Naive thymus-derived CD8-positive, alpha-beta T cell (primary cell): ENCODE data around the gene BRD3. TPM values are rescaled to one million over a fixed set of nuclear protein-coding genes. Genes with fewer than 3 reads are reported as not detected.

Experiments used
- ATAC-seq, 2 donors: fragments of 150-1000 bp; cut with Tn5 transposase in 1 of 2; sonication (Bioruptor Pico), chemical (Tn5 transposase) in 1 of 2; 1 replicate in 1 of 2; 2 replicates in 1 of 2; pipeline ENCODE4 v1.10.0; 2021; ENCODE audit warnings: mild to moderate bottlenecking in 2 of 2, moderate library complexity in 2 of 2
- POLR2A ChIA-PET: fragments of 350-600 bp; sonication (Branson Sonifier 250); formaldehyde crosslinking; loops from one replicate; lab custom pipeline; 2021; ENCODE audit warnings: antibody characterized with exemption; lab: Charles Lee
- DNase-seq, 10 donors: peaks; one replicate each; pipeline versions ENCODE4 v3.0.0 to v3.0.0-alpha.2; 2020 to 2022
- H3K27ac Mint-ChIP-seq, 10 donors: one replicate each; pipeline ENCODE4 v1.8.0; 2020 to 2022; ENCODE audit warnings: mild to moderate bottlenecking in 10 of 10, mixed read lengths in 10 of 10, moderate library complexity in 4 of 10, inconsistent platforms in 1 of 10
- H3K27me3 Mint-ChIP-seq, 5 donors: one replicate each; pipeline ENCODE4 v1.8.0; 2021 to 2022; ENCODE audit warnings: mixed read lengths in 5 of 5
- H3K36me3 Mint-ChIP-seq, 3 donors: one replicate each; pipeline ENCODE4 v1.8.0; 2020 to 2022; ENCODE audit warnings: mixed read lengths in 3 of 3, mild to moderate bottlenecking in 2 of 3, inconsistent platforms in 1 of 3
- H3K4me1 Mint-ChIP-seq, 4 donors: one replicate each; pipeline ENCODE4 v1.8.0; 2021 to 2022; ENCODE audit warnings: mixed read lengths in 4 of 4
- H3K4me3 Mint-ChIP-seq, 10 donors: one replicate each; pipeline ENCODE4 v1.8.0; 2020 to 2022; ENCODE audit warnings: mild to moderate bottlenecking in 10 of 10, mixed read lengths in 10 of 10, moderate library complexity in 6 of 10, inconsistent platforms in 1 of 10
- H3K9me3 Mint-ChIP-seq, 9 donors: one replicate each; pipeline ENCODE4 v1.8.0; 2020 to 2022; ENCODE audit warnings: mixed read lengths in 9 of 9, mild to moderate bottlenecking in 3 of 9, inconsistent platforms in 1 of 9, moderate library complexity in 1 of 9
- polyA plus RNA-seq, 3 donors: library from polyadenylated mRNA; unstranded; fragments of 300-500 nt; fragmentation: Illumina TruSeq; gene quantifications; one replicate each; pipeline ENCODE4 v1.2.3, GENCODE V29; 2021
- total RNA-seq, 8 experiments: library from RNA in 2 of 8; stranded (reverse) in 2 of 8; gene quantifications; one replicate each; pipeline ENCODE4 v1.2.3 and lab custom pipeline; 2021 to 2026

Gene BRD3
- total and polyA plus RNA-seq, 5 experiments from 2014 or later, result 13.1 to 49.0 (median 30.9) TPM

DNA sequence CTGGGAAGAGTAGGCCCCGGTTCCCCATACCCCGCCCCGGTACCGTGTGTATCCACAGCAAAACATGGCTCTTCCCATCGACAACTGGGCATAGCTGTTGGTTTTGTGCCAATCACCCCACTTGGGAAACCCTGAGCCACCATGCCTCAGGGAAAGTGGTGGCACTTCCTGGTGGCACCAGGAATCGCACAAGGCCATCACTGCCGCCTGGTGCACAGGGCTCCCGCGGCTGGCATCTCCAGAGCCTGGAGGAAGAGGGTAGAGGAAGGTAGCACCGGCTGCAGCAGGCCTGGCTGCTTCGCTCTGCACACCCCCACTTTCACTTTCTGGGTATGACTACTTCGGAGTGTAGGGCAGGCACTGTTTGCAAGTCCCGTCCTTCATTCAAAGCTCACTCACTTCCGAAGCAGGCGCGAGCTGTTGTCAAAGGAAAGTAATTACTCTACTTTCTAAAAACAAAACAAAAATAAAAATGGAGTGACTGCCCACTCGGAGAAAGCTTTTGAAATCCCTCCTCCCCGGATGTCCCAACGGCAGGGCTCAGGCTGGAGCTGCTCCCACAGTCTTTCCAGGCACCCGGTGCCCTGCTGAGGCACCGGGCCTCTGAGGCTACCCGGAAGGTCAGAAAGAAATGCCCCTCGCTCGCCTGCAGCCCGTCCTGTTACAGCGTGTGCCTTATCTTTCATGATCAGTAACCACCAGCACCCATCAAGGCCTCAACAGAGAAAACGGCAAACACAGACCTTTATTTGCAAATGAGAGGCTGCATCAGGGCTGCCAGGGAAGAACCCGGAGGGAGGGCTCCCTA, 2.0 kb downstream of the BRD3 start:
- DNase-seq, result peak in 8 of 10 donors; percentile 28 to 73 (median 42)
- H3K4me3 Mint-ChIP-seq, result peak overlapping the region; percentile 85 to 94 (median 90)
- H3K27me3 Mint-ChIP-seq, result peaks cover 0 to 9% (median 4%) of the 10 kb centered on the region in 5 donors
- H3K9me3 Mint-ChIP-seq, result no peaks in the 10 kb centered on the region
- H3K27ac Mint-ChIP-seq, result peak overlapping the region; percentile 77 to 91 (median 90)
- POLR2A ChIA-PET, result interaction anchor here (0.6 to 1.9 kb wide), 4 partner anchors 40 to 1845 kb away, joined by 3 to 9 read pairs (median 4); partner anchors contain the start of gene BRD3OS
- H3K4me1 Mint-ChIP-seq, result peaks cover 20 to 55% (median 51%) of the 10 kb centered on the region in 4 donors
- peak in 1 of 2 donors; percentile 19 for ATAC-seq
- H3K36me3 Mint-ChIP-seq, result no peaks in the 10 kb centered on the region

DNA sequence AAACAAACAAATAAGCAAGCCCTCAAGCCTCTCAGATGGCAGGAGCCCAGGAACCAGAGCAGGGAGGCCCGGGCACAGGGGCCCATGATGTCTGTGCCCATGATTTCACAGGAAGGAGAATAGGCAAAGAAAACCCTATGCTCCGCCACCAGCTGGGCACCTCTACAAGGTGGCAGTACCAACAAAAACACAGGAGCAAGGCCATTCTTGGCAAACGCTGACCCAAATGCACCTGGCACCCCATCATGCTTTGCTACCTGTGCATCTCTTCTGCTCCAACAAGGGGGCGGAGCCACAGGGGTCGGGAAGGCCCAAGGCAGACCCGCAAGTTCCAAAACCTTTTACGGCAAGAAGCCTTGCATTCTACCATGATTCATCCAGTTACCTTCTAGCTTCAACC, 3.1 kb downstream of the BRD3 start:
- Mint-ChIP-seq H3K4me1 (peaks cover 26 to 64% (median 59%) of the 10 kb centered on the region in 4 donors), H3K27ac (peak overlapping the region in 3 of 10 donors; percentile 18 to 88 (median 36)), H3K9me3 (no peaks in the 10 kb centered on the region), H3K4me3 (peak overlapping the region in 9 of 10 donors; percentile 46 to 92 (median 85)), H3K36me3 (no peaks in the 10 kb centered on the region), H3K27me3 (peaks cover 0 to 2% (median 0%) of the 10 kb centered on the region in 5 donors)
- POLR2A ChIA-PET, result interaction anchor here (1.3 kb wide), 1 partner anchor 39 kb away, joined by 4 read pairs; the partner anchor contains the start of gene BRD3OS
- no peak for DNase-seq
- ATAC-seq, result no peak

DNA sequence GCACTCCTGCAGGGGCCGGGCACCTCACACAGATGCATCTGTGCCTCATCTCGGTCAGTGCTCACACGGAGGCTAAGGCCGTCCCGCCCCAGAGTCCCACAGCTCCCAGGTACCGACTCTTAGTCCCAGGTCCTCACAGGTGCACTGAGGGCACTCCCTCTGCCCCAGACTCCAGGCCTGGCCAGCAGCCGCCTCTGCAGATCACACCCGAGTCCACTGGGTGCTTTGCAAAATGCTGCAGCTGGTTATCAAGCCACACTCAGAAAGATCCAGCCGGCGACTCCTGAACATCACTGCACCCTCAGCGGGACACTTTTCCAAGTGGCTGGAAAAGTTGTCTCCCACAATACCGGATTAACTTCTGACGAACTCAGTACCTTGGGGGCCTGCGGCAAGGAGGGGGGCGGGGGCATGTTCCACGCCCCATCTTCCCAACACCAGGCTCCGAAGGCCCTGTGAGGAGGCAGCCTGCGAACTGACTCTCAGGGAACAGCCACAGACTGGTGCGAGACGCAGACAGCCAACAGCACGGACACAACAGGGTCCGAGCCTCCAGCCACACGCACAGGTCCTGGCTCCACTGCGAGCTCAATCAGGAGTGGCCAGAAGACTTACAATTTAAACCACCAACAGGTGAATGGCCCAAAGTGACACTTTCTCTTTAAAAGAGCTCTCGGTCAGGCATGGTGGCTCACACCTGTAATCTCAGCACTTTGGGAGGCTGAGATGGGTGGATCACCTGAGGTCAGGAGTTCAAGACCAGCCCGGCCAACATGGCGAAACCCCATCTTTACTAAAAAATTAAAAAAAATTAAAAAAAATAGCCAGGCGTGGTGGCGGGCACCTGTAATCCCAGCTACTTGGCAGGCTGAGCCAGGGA, 4.0 kb downstream of the BRD3 start:
- POLR2A ChIA-PET, result no interaction called here
- Mint-ChIP-seq H3K36me3 (no peaks in the 10 kb centered on the region), H3K27me3 (no peaks in the 10 kb centered on the region), H3K4me1 (peaks cover 27 to 68% (median 65%) of the 10 kb centered on the region in 4 donors), H3K4me3 (peak overlapping the region in 4 of 10 donors; percentile 22 to 86 (median 32)), H3K27ac (peak overlapping the region in 1 of 10 donors; percentile 27), H3K9me3 (no peaks in the 10 kb centered on the region)
- DNase-seq (no peak), ATAC-seq (no peak)

DNA sequence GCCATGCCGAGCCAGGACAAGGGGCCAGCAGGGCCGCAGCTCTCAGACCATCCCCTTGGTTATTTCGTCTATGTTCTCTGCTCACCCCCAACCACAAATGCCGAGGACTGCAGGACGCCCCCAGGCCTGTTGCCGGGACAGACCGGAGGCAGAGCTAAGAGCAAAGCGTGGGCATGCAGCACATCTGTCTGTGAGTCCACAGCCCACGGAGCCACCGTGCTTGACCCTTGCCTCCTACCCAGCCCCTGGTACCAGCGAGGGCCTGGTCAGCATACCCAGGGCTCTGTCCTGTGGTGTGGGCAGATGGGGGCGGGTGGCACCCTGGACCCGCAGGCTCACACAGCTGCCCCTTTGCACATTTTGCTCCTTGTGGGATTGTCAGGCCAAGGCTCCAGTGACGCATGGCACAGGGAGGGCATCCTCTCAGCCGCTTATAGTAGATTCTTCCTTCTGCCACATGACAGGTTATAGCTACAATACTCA, 4.7 kb downstream of the BRD3 start:
- no peak for DNase-seq
- POLR2A ChIA-PET, result no interaction called here
- H3K27me3 Mint-ChIP-seq, result no peaks in the 10 kb centered on the region
- H3K4me3 Mint-ChIP-seq, result peak overlapping the region in 2 of 10 donors; percentile 14 to 33
- no peak for ATAC-seq
- no peaks in the 10 kb centered on the region for H3K36me3 Mint-ChIP-seq
- peaks cover 28 to 72% (median 70%) of the 10 kb centered on the region in 4 donors for H3K4me1 Mint-ChIP-seq
- H3K27ac Mint-ChIP-seq, result peak overlapping the region in 1 of 10 donors; percentile 27
- H3K9me3 Mint-ChIP-seq, result no peaks in the 10 kb centered on the region

DNA sequence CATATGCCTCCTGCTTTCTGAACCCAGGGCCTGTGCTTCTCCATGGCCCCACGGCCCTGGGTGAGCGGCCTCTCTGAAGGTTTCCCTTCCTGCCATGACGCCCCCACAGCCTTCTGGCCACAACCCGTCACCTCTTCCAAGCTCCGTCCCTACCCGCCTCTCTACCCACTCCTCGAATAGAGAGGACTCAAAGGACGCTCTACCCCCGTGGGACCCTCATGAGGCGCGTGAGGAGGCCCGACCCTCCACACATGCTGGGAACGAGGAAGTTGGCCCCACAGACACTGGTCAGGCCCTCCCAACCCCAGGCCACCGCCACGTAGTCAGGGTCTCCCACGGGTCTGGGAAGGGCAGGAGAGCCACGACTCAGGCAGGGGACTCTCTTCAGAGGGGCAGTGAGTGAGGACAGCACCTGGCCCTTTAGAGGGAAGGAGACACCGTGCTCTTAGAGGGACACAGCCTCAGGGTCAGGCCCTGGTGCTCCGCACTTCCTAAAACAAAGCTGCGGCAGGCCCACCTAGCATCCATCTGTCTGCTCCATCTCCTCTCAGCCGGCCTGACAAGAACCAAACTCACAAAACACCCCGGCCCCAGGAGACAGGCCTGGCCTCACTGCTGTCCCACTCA, 5.3 kb downstream of the BRD3 start:
- peak overlapping the region in 4 of 10 donors; percentile 14 to 33 (median 22) for H3K4me3 Mint-ChIP-seq
- peaks cover 28 to 72% (median 72%) of the 10 kb centered on the region in 4 donors for H3K4me1 Mint-ChIP-seq
- H3K36me3 Mint-ChIP-seq, result no peaks in the 10 kb centered on the region
- DNase-seq (no peak), ATAC-seq (no peak)
- H3K27ac Mint-ChIP-seq, result peak overlapping the region in 1 of 10 donors; percentile 26
- no peaks in the 10 kb centered on the region for H3K9me3 Mint-ChIP-seq
- POLR2A ChIA-PET, result interaction anchor here (0.8 kb wide), 1 partner anchor 9 kb away, joined by 3 read pairs; no protein-coding TSS in a partner anchor
- H3K27me3 Mint-ChIP-seq, result no peaks in the 10 kb centered on the region

DNA sequence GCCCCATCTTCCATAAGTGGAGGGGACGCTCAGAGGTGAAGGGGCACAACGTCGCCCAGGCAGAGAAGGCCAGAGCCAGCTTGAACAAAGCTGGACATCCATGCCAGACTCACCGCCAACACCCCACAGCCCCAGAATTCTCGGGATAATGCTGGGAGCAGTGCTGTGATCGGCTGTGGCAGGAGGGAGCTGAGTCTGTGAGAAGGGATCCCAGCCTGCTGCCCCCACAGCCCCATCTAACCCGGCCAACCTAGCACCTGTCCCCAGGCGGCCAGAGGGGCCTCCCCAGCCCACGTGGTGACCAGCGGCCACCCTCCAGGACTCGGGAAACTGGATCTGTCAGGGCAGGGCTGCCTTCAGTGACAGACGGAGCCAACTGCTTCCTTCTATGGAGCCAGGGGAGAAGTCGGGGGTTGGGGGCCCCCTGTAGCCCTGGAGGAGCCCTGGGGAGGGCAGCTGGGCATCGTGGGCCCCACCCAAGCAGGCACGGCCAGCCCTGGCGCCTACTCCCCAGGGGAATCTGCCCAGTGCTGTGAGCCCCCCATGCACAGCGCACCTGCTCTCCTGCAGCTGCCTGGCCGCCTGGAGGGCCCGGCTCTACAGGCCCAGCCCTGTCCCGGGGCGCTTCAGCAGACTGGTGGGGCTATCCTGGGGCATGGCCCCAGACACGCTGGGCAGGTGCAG, 6.0 kb downstream of the BRD3 start:
- peaks cover 28 to 79% (median 79%) of the 10 kb centered on the region in 4 donors for H3K4me1 Mint-ChIP-seq
- no peaks in the 10 kb centered on the region for H3K36me3 Mint-ChIP-seq
- H3K27ac Mint-ChIP-seq, result peak overlapping the region in 1 of 10 donors; percentile 78
- ATAC-seq (no peak), DNase-seq (no peak)
- peak overlapping the region in 3 of 10 donors; percentile 19 to 38 (median 25) for H3K4me3 Mint-ChIP-seq
- H3K9me3 Mint-ChIP-seq, result no peaks in the 10 kb centered on the region
- H3K27me3 Mint-ChIP-seq, result no peaks in the 10 kb centered on the region
- POLR2A ChIA-PET, result interaction anchor here (0.8 kb wide), 1 partner anchor 8 kb away, joined by 3 read pairs; no protein-coding TSS in a partner anchor

DNA sequence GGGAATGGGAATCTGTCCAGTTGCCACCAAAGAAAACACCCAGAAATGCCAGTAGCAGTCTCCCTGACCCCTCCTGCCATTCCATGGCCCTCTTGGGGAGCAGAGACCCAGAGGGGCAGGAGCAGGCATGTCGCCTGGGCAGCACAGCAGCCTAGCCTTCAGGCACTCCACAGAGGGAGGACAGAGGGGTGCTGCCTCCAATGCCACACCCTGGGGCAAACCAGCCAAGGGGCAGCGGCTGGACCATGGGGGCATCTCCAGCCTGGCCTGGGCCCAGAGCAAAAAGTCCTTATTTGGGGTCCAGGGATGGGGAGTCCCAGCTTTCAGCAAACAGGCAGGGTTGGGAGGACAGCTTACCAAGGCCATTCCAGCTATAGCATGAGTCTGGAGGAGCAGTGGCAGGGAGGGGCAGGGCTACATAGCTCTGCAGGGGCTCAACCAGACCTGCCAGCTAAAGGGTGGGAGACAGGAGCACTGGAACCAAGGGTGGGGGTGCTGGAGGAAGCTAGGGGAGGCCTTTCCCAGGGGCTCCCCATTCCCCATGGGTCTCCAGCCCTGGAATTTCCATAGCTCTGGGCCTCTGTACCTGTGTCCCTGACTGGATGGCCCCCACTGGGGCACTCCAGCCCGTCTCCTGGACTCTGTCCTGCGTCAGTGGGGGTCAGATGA, 6.7 kb downstream of the BRD3 start:
- Mint-ChIP-seq H3K4me1 (peaks cover 27 to 79% (median 77%) of the 10 kb centered on the region in 4 donors), H3K27ac (peak overlapping the region in 3 of 10 donors; percentile 37 to 78 (median 52)), H3K36me3 (no peaks in the 10 kb centered on the region), H3K4me3 (peak overlapping the region in 2 of 10 donors; percentile 23 to 48), H3K27me3 (no peaks in the 10 kb centered on the region), H3K9me3 (no peaks in the 10 kb centered on the region)
- no peak for DNase-seq
- no peak for ATAC-seq
- POLR2A ChIA-PET, result no interaction called here

DNA sequence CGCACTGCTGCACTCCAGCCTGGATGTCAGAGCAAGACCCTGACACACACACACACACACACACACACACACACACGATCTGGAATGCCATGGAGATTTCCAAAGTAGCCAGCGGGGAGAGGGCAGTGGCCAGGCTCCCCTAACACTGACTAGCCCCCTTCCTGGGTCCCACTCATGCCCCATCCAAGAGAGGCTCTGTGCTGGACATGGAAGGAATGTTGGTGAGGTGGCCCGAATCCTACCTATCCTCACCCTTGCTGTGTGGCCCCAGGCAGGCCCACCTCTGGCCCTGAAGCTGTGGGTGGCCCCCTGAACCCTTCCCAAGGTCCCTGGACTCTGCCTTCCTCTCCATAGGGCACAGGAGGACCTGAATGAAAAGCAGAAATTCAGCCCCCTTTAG, 7.3 kb downstream of the BRD3 start:
- H3K36me3 Mint-ChIP-seq, result no peaks in the 10 kb centered on the region
- no peak for ATAC-seq
- no peaks in the 10 kb centered on the region for H3K27me3 Mint-ChIP-seq
- DNase-seq, result no peak
- H3K4me3 Mint-ChIP-seq, result peak overlapping the region in 5 of 10 donors; percentile 14 to 48 (median 24)
- peaks cover 25 to 75% (median 73%) of the 10 kb centered on the region in 4 donors for H3K4me1 Mint-ChIP-seq
- POLR2A ChIA-PET, result no interaction called here
- H3K27ac Mint-ChIP-seq, result peak overlapping the region in 5 of 10 donors; percentile 37 to 78 (median 53)
- no peaks in the 10 kb centered on the region for H3K9me3 Mint-ChIP-seq

DNA sequence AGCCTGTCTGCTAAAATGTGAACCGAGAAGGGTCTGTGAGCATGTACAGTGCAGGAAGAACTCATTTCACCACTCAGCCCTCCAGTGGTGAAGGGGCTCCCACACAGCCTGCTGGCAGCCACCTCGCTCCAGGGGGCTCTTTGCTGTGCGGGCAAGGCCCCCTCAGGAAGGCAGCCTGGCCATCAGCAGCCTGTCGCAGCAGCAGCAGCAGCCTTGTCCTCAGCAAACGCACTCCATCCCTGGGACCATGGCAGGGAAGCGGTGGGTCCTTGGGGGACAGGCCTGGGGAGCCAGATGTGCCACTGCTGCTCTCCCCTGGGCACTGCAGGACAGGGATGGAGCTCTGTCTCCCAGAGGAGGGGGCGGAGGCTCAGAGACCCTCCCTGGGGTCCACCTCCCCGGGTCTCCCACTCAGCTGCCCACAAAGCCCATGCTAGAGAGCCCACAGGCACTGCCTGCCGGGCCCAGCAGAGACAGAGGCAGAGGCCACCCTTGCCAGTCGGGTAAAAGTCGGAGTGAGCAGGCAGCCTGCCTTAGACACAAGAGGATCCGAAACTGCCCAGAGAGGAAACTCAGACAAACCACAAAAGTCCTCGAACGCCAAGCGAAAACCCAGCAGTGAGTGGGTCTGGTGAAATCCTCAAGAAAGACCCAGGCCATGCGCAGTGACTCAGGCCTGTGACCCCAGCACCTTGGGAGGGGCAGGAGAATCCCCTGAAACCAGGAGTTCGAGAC, 8.0 kb downstream of the BRD3 start:
- H3K9me3 Mint-ChIP-seq, result no peaks in the 10 kb centered on the region
- ATAC-seq, result peak; percentile 16 to 68
- no peaks in the 10 kb centered on the region for H3K36me3 Mint-ChIP-seq
- DNase-seq, result peak in 2 of 10 donors; percentile 34 to 53
- POLR2A ChIA-PET, result no interaction called here
- peaks cover 24 to 69% (median 66%) of the 10 kb centered on the region in 4 donors for H3K4me1 Mint-ChIP-seq
- H3K27ac Mint-ChIP-seq, result peak overlapping the region in 3 of 10 donors; percentile 41 to 78 (median 52)
- H3K27me3 Mint-ChIP-seq, result no peaks in the 10 kb centered on the region
- peak overlapping the region in 3 of 10 donors; percentile 10 to 36 (median 24) for H3K4me3 Mint-ChIP-seq

DNA sequence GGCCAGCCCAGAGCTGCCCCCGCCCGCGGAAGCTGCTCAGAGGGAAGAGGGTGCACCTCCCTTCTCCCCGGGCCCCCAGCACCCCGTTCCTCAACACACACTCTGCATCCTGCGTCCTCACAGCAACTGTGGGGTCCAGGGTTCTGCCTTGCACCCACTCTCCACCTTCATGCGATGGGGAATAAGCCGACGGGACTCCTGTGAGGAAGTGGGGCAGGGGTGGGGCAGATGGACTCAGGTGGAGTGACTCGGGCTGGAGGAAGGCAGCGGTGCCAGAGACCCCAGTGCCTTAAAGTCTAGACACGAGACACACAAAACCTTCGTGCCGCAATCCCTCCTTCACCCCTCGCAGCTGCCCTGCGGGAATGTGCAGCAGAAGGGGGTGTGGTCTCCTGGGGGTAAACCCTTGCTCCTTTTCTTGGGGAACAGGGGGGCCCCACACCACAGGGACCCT, 8.6 kb downstream of the BRD3 start:
- Mint-ChIP-seq H3K4me1 (peaks cover 24 to 65% (median 62%) of the 10 kb centered on the region in 4 donors), H3K27me3 (no peaks in the 10 kb centered on the region), H3K36me3 (no peaks in the 10 kb centered on the region), H3K27ac (no peak overlapping the region), H3K4me3 (peak overlapping the region in 2 of 10 donors; percentile 37 to 51), H3K9me3 (no peaks in the 10 kb centered on the region)
- DNase-seq (peak in 1 of 10 donors; percentile 63), ATAC-seq (no peak)
- POLR2A ChIA-PET, result no interaction called here
